Testis (tissue), 2 donors: ENCODE data around the gene CNNM1.

Experiments used
- CTCF ChIP-seq, 3 experiments: fragments of 450-650 bp in 2 of 3; fragments of 200-600 bp in 1 of 3; sonication (generic) in 1 of 3; IDR thresholded peaks; one replicate each; pipeline ENCODE4 v1.5.1; 2016 to 2019; ENCODE audit warnings: antibody characterized with exemption in 3 of 3, mild to moderate bottlenecking in 2 of 3, moderate library complexity in 1 of 3
- POLR2A ChIP-seq: fragments of 450-650 bp; IDR thresholded peaks from one replicate; pipeline ENCODE4 v1.6.1; 2017; ENCODE audit warnings: antibody characterized with exemption, mild to moderate bottlenecking, moderate library complexity

- TF ChIP-seq CTCF (IDR thresholded peaks at IDR 0.05) = no peak
- TF ChIP-seq POLR2A = no peak
Measured at GRCh38 chr10:99339563-99340047, 10.4 kb downstream of the CNNM1 start.
